ENCODE measurements around the gene EXOC3L2. TPM values are rescaled to one million over a fixed set of nuclear protein-coding genes. Genes with fewer than 3 reads are reported as not detected.

Gene EXOC3L2
- total and polyA plus RNA-seq, 2 donors (not counting 3 experiments of a cell fraction or from before 2014, with no cell fraction given) = 0.66 to 1.8 TPM

- FAIRE-seq = no peak
- CTCF ChIA-PET = interaction anchor here (0.8 to 1.5 kb wide), 3 partner anchors 9 to 71 kb away, joined by 3 to 14 read pairs (median 3); no protein-coding TSS in a partner anchor
Observed at GRCh38 chr19:45163156-45163555, 82.1 kb downstream of the EXOC3L2 start.

More at GRCh38 chr19:45163156-45163555, 82.1 kb downstream of the EXOC3L2 start:
- no peak overlapping the region for H2AFZ ChIP-seq (ENCODE audit: low read depth, low read length)
- no peaks in the 10 kb centered on the region for H3K9me3 ChIP-seq (replicated peaks; ENCODE audit: control insufficient read depth, insufficient read depth, low read length)
- no peaks in the 10 kb centered on the region for H3K27me3 ChIP-seq (ENCODE audit: control insufficient read depth in 2 of 2, insufficient read depth in 2 of 2, low read length in 2 of 2)
- no peak overlapping the region for H3K9ac ChIP-seq (replicated peaks; ENCODE audit: extremely low read depth, insufficient read depth, low read length)
- peaks cover 6% of the 10 kb centered on the region for H3K4me1 ChIP-seq (ENCODE audit: control insufficient read depth, extremely low read depth, insufficient read depth, low read length)
- no peaks in the 10 kb centered on the region for H4K20me1 ChIP-seq (replicated peaks; ENCODE audit: control insufficient read depth, extremely low read depth, insufficient read depth, low read length)
- H3K9me1 ChIP-seq (replicated peaks; ENCODE audit: control insufficient read depth, extremely low read depth, insufficient read depth, low read length) = no peaks in the 10 kb centered on the region
- POLR2A ChIA-PET = no interaction called here
- no peaks in the 10 kb centered on the region for H3K36me3 ChIP-seq (ENCODE audit: control insufficient read depth in 2 of 2, extremely low read depth in 1 of 2, insufficient read depth in 2 of 2, low read length in 2 of 2)
- H3K4me3 ChIP-seq (replicated peaks in 1 of 3; ENCODE audit: insufficient read depth in 1 of 3, low read depth in 1 of 3, low read length in 3 of 3) = no peak overlapping the region
- H3K4me2 ChIP-seq (ENCODE audit: insufficient read depth, low read length) = no peak overlapping the region
- no TSS peak for BruUV-seq (replicated peaks)
- no peak for DNase-seq (ENCODE audit: low read depth, low spot score)
- TF ChIP-seq JUN (IDR thresholded peaks at IDR 0.05; ENCODE audit: borderline replicate concordance, insufficient read depth, insufficient read length, low read depth) (no peak), MYC (IDR thresholded peaks at IDR 0.05; ENCODE audit: low read depth, low read length) (no peak), CTCF (IDR thresholded peaks at IDR 0.05; ENCODE audit: extremely low read depth in 1 of 2, insufficient read depth in 1 of 2, low read depth in 1 of 2, low read length in 2 of 2) (no peak), MAX (IDR thresholded peaks at IDR 0.05; ENCODE audit: insufficient read depth, insufficient read length) (no peak), POLR2A (IDR thresholded peaks at IDR 0.05; ENCODE audit: low read depth, low read length) (no peak), POLR2AphosphoS5 (IDR thresholded peaks at IDR 0.05; ENCODE audit: insufficient read depth, low read depth, low read length) (no peak), FOS (IDR thresholded peaks at IDR 0.05; ENCODE audit: borderline replicate concordance, insufficient read depth, low read length) (no peak), EZH2 (IDR thresholded peaks at IDR 0.05; ENCODE audit: borderline replicate concordance, low read depth, low read length, severe bottlenecking) (no peak), GATA2 (IDR thresholded peaks at IDR 0.05; ENCODE audit: insufficient read depth, insufficient read length, low read depth, low read length) (no peak)
- intact Hi-C loops (cut with micrococcal nuclease) = loop anchor here (2.0 kb wide), 1 partner anchor 176 kb away; no protein-coding TSS in a partner anchor
- no peak overlapping the region for H3K27ac ChIP-seq (ENCODE audit: insufficient read depth, low read depth, low read length)
- no peaks in the 10 kb centered on the region for H3K79me2 ChIP-seq (ENCODE audit: control insufficient read depth, insufficient read depth, low read length)
- dilution Hi-C loops (cut with MboI; ENCODE audit: extremely low pct_ligation_motif_present, low sequenced_read_pairs) = no loop called here
